GM21367 (cell line): ENCODE data around the gene ETNK1.

Source experiments
- ATAC-seq: cut with Tn5 transposase; IDR thresholded peaks from one replicate; pipeline ENCODE4 v1.9.1; 2021; ENCODE audit not compliant: unreplicated experiment

ETNK1 gene

GRCh38 chr12:22731236-22731635 is 106.3 kb downstream of the ETNK1 start:
- no peak for ATAC-seq

GRCh38 chr12:22733756-22734155 is 108.8 kb downstream of the ETNK1 start:
- ATAC-seq = no peak

GRCh38 chr12:22738945-22739344 is 114.0 kb downstream of the ETNK1 start:
- no peak for ATAC-seq
